Adipose tissue (tissue), 3 donors: ENCODE measurements around the gene SRRM2. TPM values are rescaled to one million over a fixed set of nuclear protein-coding genes. Genes with fewer than 3 reads are reported as not detected.

ENCODE experiments used
- H3K27ac ChIP-seq: one replicate; pipeline ENCODE4 v1.5.1; 2013; ENCODE audit warnings: low read depth, low read length
- WGBS, 3 donors: extraction: QIAGEN DNeasy Blood & Tissue Kit; methylation state at CpG; one replicate each; pipeline ENCODE4 v1.1.7; 2013; 5-methylcytosine and 5-hydroxymethylcytosine counted together
- polyA plus RNA-seq, 3 donors: library from polyadenylated mRNA; stranded (reverse); fragments of 200-250 nt; gene quantifications; one replicate each; pipeline ENCODE4 v1.2.3, GENCODE V29; 2013
- donor health status: healthy with polysubstance abuse.
- donor health status: Bipolar disorder and iron deficiency.
- donor health status: healthy.

The SRRM2 gene
- polyA plus RNA-seq, 3 donors, result 342 to 782 (median 459) TPM

GRCh38 chr16:2734844-2735515, 17.5 kb upstream of the SRRM2 start:
- WGBS, 3 donors, result 67 to 78% (median 68%) methylated on average over 10 of the region's 10 CpGs
- no peak overlapping the region for H3K27ac ChIP-seq

GRCh38 chr16:2736476-2737237, 15.8 kb upstream of the SRRM2 start:
- H3K27ac ChIP-seq, result no peak overlapping the region
- WGBS, 3 donors, result 89 to 92% (median 89%) methylated on average over 11 of the region's 11 CpGs

GRCh38 chr16:2737238-2737605, 15.2 kb upstream of the SRRM2 start:
- H3K27ac ChIP-seq, result no peak overlapping the region
- 82 to 84% (median 83%) methylated on average over 5 of the region's 5 CpGs for WGBS, 3 donors

- WGBS, 3 donors, result 75 to 85% (median 79%) methylated on average over 7 of the region's 7 CpGs
- no peak overlapping the region for H3K27ac ChIP-seq
These were observed 14.5 kb upstream of the SRRM2 start for GRCh38 chr16:2737895-2738418.

- no peak overlapping the region for H3K27ac ChIP-seq
- 77 to 79% (median 79%) methylated on average over 5 of the region's 5 CpGs for WGBS, 3 donors
These were observed 13.8 kb upstream of the SRRM2 start for GRCh38 chr16:2738615-2739014.

GRCh38 chr16:2739625-2740430, 12.6 kb upstream of the SRRM2 start:
- H3K27ac ChIP-seq, result no peak overlapping the region
- 60 to 64% (median 62%) methylated on average over 7 to 8 of the region's 8 CpGs for WGBS, 3 donors

- 88 to 91% (median 89%) methylated on average over 6 of the region's 6 CpGs for WGBS, 3 donors
- H3K27ac ChIP-seq, result no peak overlapping the region
These were observed 12.0 kb upstream of the SRRM2 start for GRCh38 chr16:2740476-2740875.

GRCh38 chr16:2741168-2741567, 11.3 kb upstream of the SRRM2 start:
- 87 to 92% (median 92%) methylated on average over 4 of the region's 4 CpGs for WGBS, 3 donors
- H3K27ac ChIP-seq, result no peak overlapping the region

- H3K27ac ChIP-seq, result no peak overlapping the region
- WGBS, 3 donors, result 90 to 91% (median 90%) methylated on average over 12 of the region's 12 CpGs
These were observed 10.0 kb upstream of the SRRM2 start for GRCh38 chr16:2742323-2743006.

GRCh38 chr16:2743007-2743810, 9.2 kb upstream of the SRRM2 start:
- WGBS, 3 donors, result 88 to 92% (median 88%) methylated on average over 19 of the region's 19 CpGs
- H3K27ac ChIP-seq, result no peak overlapping the region

GRCh38 chr16:2744711-2745110, 7.7 kb upstream of the SRRM2 start:
- no peak overlapping the region for H3K27ac ChIP-seq
- WGBS, 3 donors, result 83 to 93% (median 93%) methylated on average over 6 of the region's 6 CpGs

GRCh38 chr16:2745116-2745890, 7.1 kb upstream of the SRRM2 start:
- no peak overlapping the region for H3K27ac ChIP-seq
- 73 to 77% (median 73%) methylated on average over 15 of the region's 15 CpGs for WGBS, 3 donors

- WGBS, 3 donors, result 85 to 93% (median 85%) methylated on average over 9 of the region's 9 CpGs
- H3K27ac ChIP-seq, result no peak overlapping the region
These were observed 6.5 kb upstream of the SRRM2 start for GRCh38 chr16:2745961-2746360.

- H3K27ac ChIP-seq, result no peak overlapping the region
- 56 to 94% (median 94%) methylated on average over 7 of the region's 7 CpGs for WGBS, 3 donors
These were observed 3.5 kb upstream of the SRRM2 start for GRCh38 chr16:2748757-2749455.

GRCh38 chr16:2749476-2749875, 3.0 kb upstream of the SRRM2 start:
- no peak overlapping the region for H3K27ac ChIP-seq
- WGBS, 3 donors, result 98 to 100% (median 99%) methylated on average over 5 of the region's 5 CpGs

GRCh38 chr16:2749936-2750335, 2.5 kb upstream of the SRRM2 start:
- H3K27ac ChIP-seq, result no peak overlapping the region
- 92 to 99% (median 93%) methylated on average over 6 of the region's 6 CpGs for WGBS, 3 donors
